GM03348 (cell line): ENCODE results near the gene CAMTA1.
"Not testable (repeated sequence)": the region's sequence is repeated elsewhere in the genome, so short reads cannot be mapped to it uniquely, and the experiment has no call there.

ENCODE experiments used
- DNase-seq: peaks from one replicate; pipeline ENCODE4 v3.0.0; 2012; ENCODE audit warnings: low spot score

Gene CAMTA1

DNA sequence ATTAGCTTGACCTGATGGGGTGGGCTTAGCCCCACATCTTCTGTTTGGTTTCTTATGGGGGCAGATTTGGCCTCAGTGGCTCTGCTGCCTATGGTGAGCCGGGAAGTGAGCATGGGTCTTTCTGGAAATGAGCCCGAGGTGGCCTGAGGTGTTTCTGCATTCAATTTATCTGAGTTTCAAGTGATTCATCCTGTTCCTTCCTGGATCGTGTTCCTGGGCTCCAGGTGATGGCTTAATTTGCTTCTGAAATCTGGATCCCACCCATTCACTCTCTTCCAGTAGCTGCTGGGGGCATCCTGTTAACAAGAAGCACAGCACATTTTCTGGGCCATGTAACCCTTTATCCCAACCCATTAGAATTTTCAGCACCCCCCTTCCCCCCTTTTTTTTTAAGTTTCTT lies 324.6 kb downstream of the CAMTA1 start:
- DNase-seq = no peak

GRCh38 chr1:7110321-7110720 lies 325.1 kb downstream of the CAMTA1 start:
- no peak for DNase-seq

DNA sequence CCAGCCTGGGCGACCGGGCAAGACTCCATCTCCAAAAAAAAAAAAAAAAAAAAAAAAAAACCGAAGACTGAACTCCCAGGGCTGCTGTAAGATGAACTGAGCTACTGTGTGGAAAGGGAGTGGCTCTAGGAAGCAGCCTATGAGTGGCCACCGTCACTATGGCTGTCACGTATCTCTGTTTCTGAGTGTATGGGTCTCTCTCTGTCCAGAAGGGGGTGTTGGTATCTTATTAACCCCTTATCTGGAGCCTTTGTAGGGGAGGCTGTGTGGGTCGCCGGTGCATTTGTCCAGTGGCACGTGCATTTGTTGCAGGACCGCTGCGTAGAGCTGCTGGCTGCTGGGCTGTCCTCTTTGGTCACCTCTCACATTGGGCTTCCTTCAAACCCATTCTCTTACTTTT lies 326.6 kb downstream of the CAMTA1 start:
- DNase-seq = no peak

DNA sequence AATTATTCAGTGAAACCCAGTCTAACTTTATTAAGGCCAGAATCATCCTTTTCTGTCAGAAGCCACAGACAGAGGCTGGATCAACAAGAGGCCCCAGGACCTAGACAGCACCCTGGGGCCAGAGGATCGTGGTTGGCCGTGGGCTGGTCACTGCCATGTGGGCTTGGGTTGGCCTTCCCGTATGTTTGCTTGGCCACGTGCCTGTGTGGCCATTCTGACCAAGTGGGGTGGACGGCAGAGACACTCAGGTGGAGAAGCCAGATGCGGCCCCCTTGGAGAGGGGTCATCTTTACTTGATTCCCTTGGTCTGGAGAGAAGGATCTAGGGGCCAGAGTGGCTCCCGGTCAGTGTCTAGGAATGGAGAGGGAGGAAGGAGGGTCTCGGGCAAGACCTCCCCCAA lies 327.9 kb downstream of the CAMTA1 start:
- DNase-seq = no peak

GRCh38 chr1:7113822-7114221 lies 328.6 kb downstream of the CAMTA1 start:
- DNase-seq = no peak

DNA sequence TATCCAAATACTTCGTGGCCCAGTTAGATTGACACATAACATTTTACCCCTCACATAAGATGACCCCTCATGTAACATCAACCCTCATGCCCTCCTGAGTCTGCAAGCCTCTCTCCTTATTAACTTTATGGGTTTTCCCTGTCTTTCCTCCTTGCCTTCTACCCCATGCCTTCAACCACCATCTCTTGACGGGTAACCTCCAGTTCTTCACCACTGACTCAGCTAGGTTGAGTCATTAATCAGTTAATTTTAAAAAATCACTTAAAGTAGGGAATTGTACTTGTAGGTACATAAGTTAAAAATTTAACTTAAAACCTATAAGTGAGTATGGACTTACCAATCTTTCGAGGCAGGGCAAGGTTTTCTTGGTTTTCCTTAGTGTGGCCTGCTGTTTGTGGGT lies 330.7 kb downstream of the CAMTA1 start:
- no peak for DNase-seq

DNA sequence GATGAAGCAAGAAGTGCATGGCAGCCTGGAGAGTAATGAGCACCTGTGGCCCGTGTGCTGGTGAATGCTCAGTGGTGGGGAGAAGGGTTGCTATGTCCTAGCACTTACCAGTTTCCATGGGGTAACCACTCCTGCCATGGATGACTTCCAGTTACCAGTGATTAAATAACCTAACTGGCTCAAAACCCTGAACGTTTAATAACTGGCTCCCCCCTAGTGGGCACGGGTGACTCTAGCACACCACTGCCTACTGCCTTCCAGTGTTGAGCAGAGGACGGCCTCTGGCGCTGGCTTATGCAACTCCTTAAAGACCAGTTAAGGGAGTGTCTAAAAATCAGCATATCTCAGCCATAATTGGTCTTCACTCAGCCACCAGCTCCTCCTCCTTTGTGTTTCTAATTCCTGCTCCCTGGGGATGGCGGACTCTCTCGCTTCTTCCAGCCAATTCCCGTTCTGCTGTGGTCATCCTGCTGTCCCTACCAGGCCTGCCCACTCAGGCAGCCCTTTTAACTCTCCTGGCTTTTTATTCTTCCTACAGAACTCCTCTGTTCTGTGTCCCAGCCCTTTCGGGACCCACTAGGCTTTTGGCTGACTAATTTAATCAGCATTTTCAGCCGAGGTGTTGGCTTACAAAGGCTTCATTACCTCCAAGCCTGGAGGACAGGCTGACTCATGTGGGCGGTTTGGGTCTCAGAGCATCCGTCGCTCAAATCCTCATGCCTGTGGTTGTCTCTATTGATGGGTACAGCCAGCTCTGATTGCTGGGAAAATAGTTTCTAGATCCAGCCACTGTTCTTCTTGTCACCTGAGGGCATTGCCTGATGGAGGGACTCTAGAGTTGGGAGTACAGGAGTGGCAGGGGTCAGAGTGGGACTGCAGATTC lies 332.4 kb downstream of the CAMTA1 start:
- DNase-seq = peak; percentile 89

DNA sequence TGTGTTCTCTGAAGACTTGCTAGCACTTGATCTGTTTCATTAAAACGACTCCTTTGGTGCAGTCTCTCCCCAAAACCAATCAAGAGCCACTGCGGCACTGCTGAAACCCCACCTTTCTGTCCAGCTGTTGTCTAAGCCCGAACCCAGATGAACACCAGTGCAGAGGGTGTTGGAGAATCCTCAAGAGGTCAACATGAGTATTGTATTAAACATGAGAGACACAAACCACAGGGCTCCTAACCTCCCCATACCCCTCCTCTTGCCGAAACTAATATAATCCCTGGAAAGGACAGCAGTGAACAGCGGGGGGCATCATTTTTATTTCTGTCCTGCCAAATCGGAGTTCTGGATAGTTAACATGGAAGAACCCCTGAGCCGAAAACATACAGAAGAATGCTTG lies 333.9 kb downstream of the CAMTA1 start:
- DNase-seq = no peak

DNA sequence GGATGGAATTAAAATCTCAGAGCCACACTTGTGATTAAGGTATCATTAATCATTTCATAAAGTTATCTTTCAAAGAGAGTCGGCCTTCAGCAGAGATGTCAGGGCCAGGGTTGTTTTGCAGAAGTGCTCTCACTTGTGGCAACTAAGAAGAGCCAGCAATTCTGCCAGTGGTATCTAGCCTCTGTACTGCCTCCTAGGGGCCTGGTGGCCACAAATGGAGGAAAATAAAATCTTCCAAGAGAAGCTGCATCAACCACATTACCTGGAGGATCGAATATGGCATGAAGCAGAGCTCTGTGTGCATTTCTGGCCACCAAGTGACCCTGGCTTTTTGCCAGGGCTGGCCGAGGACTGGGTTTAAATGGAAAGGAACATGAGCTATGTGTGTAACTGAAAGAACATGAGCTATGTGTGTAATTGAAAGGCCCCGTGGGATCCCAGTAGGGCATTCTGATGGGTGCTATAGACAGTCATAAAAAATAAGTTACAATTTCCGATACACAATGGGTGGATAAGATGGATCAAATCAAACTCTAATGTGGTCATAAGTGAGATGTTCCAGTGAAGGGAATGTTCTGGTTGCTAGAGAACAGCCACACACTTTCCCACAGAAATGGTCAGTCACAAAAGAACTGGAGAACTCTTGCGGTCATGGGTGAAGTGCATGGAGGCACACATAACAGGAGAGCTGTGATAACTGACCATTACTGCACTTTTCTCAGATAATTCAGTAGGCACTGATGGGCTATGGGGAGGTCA lies 335.8 kb downstream of the CAMTA1 start:
- no peak for DNase-seq

DNA sequence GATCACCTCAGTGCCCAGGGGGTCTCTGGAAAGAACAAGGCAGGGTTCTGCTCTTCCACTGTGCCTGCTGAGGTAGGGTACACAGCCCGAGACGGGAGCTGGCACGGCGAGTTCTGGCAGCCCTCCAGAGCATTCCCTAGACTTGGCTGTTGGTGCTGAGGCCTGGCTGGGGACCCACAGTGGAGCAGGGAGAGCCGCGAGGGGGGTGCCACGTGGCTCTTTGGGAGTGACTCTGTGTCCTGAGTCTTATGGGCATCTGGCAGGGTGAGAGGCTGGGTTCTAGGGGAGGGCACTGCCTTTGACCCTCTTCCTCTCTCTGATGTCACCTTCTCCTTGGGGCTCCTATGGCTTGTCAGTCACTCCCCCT lies 336.4 kb downstream of the CAMTA1 start:
- DNase-seq = no peak

DNA sequence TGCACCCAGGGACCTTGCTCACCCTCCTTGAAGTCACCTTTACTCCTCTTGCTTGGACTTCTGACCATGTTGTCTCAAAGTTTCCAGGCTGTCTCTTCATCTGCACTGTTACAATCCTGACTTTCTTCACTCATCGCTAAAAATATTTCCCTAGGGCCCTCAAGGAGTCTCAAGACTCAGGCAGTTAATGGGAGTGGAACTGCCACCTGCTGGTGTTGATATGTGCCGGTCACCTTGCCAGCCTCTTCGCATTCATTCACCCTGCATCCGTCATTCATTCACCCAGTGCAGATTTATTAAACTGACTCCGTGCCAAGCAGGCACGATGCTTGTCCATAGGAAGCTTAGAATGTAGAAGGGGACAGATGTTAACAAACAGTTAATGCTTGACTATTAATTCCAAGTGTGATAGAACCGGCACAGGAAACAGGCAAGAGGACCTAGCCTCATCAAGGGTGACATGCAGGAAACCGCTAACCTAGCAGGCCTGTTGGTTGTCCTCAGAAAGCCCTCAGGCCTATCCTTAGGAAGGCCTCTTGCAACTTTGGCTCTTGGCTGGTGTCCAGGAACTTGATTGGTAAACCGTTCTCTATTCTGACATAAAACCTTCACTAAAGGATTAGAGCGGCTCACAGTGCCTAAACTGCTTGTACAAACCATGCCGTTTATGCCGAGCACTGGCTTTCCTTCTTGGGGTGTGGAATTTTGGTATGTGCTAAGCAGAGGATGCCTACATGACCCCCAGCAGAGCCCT lies 342.2 kb downstream of the CAMTA1 start:
- no peak for DNase-seq

DNA sequence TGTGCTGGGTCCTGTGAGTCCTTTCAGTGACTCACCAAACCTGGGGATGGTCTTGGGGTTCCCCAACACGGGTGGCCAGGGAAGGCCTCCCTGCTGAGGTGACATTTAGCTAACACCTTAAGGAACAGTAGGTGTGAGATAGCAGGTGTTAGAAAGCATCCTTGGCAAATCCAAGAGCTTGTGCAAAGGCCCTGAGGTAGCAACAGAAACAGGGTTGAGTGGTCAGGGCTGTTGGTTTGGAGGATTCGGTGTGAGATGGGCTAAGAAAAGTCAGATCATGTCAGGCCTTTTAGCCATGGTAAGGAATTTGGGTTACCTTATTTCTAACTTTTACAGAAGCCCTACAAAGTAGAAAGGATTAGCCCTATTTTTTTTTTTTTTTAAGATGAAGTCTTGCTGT lies 343.0 kb downstream of the CAMTA1 start:
- DNase-seq = no peak

DNA sequence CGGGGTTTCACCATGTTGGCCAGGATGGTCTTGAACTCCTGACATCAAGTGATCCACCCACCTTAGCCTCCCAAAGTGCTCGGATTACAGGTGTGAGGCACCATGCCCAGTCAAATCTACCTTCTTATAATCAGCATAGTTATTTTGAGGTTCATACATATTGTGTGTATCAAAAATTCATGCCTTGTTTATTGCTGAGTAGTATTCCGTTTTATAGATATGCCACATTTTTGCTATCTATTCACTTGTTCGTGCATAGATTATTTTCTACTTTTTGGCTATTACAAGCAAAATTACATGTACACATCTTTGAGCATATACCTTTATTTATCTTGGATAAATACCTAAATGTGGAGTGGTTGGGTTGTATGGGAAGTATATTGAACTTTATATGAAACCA lies 344.9 kb downstream of the CAMTA1 start:
- DNase-seq = no peak

DNA sequence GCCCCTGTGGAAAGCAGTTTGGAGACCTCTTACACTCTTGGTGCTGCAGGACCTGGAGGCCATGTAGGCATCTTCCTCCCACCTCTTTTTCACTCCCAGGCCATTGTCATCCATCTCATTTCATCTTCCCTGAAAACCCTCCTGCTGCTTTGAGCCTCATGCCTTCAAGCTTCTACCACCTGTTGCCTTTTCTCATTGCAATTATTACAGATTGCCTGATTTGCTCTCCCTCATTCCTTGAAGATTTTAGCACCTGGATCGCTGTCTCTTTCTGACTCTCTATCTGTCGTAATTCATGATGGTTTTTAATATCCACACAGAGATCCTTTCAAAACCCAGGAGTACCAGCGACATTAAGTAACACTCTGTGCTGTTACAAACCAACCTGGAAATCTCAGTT lies 350.2 kb downstream of the CAMTA1 start:
- no peak for DNase-seq

GRCh38 chr1:7136166-7136953 lies 351.1 kb downstream of the CAMTA1 start:
- DNase-seq = no peak

GRCh38 chr1:7140251-7140650 lies 355.0 kb downstream of the CAMTA1 start:
- no peak for DNase-seq

DNA sequence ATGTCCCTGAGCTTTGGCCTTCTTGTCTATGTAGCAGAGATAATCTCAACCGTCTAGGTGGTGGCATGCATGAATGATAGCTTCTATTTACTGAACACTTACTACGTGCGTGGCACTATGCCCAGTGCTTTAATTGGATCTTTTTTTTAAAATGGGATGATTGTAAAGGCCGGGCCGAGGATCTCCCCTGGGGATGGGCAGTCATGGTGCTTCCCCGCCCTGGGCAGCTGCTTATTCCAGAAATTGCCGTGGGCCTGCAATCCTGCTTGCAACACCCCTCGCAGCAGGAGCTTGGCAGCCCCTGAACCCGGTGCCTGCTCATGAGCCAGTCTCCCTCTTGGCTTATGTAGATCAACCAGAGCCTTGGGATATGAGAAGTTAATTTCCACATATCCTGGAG lies 360.7 kb downstream of the CAMTA1 start:
- no peak for DNase-seq

GRCh38 chr1:7146710-7147109 lies 361.5 kb downstream of the CAMTA1 start:
- DNase-seq = no peak

- not testable (repeated sequence) for DNase-seq
These were observed 362.5 kb downstream of the CAMTA1 start for GRCh38 chr1:7147581-7148282.

GRCh38 chr1:7149080-7149838 lies 364.0 kb downstream of the CAMTA1 start:
- DNase-seq = no peak
